ENCODE measurements around the gene TP53AIP1. TPM values are rescaled to one million over a fixed set of nuclear protein-coding genes. Genes with fewer than 3 reads are reported as not detected.

The TP53AIP1 gene
- total RNA-seq, 1 donor: not detected

DNA sequence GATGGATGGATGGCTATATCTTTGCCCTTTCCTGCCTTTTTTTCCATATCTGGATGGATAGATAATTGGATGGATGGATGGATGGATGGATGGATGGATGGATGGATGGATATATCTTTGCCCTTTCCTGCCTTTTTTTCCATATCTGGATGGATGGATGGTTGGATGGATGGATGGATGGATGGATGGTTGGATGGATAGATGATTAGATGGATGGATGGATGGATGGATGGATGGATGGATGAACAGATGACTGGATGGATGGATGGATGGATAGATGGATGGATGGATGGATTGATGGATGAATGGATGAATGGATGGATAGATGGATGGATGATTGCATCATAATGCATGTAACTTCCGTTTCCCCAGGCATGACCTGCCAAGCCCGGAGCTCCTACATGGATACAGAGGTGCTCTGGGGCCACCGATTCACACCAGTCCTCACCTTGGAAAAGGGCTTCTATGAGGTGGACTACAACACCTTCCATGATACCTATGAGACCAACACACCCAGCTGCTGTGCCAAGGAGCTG is 26.6 kb downstream of the TP53AIP1 start:
- TF ChIP-seq, protein P1, sequence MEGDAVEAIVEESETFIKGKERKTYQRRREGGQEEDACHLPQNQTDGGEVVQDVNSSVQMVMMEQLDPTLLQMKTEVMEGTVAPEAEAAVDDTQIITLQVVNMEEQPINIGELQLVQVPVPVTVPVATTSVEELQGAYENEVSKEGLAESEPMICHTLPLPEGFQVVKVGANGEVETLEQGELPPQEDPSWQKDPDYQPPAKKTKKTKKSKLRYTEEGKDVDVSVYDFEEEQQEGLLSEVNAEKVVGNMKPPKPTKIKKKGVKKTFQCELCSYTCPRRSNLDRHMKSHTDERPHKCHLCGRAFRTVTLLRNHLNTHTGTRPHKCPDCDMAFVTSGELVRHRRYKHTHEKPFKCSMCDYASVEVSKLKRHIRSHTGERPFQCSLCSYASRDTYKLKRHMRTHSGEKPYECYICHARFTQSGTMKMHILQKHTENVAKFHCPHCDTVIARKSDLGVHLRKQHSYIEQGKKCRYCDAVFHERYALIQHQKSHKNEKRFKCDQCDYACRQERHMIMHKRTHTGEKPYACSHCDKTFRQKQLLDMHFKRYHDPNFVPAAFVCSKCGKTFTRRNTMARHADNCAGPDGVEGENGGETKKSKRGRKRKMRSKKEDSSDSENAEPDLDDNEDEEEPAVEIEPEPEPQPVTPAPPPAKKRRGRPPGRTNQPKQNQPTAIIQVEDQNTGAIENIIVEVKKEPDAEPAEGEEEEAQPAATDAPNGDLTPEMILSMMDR (IDR thresholded peaks at IDR 0.05; ENCODE audit: insufficient read depth, low read length): no peak
- no peak for DNase-seq (ENCODE audit: low read depth)
- H3K4me3 ChIP-seq (ENCODE audit: low read depth, low read length): no peak overlapping the region

DNA sequence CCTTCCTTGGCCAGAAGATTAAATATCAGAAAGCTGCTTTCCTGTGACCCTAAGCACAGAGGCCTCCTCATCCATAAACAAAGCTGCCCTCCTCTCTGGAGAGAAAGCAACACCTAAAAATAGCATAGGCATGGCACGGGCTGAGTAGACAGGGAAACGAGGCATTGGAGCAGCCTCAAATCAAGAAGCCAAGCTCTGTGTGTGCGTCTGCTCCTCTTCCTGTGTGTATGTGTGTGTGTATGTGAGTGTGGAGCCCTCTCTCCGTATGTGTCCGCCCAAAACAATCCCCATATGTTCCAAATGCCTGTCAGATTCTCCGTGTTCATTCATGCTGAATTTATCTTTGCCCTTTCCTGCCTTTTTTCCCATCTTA is 27.5 kb downstream of the TP53AIP1 start:
- DNase-seq (ENCODE audit: low read depth): no peak
- H3K4me3 ChIP-seq (ENCODE audit: low read depth, low read length): no peak overlapping the region
- TF ChIP-seq, protein P1 (IDR thresholded peaks at IDR 0.05; ENCODE audit: insufficient read depth, low read length): no peak

DNA sequence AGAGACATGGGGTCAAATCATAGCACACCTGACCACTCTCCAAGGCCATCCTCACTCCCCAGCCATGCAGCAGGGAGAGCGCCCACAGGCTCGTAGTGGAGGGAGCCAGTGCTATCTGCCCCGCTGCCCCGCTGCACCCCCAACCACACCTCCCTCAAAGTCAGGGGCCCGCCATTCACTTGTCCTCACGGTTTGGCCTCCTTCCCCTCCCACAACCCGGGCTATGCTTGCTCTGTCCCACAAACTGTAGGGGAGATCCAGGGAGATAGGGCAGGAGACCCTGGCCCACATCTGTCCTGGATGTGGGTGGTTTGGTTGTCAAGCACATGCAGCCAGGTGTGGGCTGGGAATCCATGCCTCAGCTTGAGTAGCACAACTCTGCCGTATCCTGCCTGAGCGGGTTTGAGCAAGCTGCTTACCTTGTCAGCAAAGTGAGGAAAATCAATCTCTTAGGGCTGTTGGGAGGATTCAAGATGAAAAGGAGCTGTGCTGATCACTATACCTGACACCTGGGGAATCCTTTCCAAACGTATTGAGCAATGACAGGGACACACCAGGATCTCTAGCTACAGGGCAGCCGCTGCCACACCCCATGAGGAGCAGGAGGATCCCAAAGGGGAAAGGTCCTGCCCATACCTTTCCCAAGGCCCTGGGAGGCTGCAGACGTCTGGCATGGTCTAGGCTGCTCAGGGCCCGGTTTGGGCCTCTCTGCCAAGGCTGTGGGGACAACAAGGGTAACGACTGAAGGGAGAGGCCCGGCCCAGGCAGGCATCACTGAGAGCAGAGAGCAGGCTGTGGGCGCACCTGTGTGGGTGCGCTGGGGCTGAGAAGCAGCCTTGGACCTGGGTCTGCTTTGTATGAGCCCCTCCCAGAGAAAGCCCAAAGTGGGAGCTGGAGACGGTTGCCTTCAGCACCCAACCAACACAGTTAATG is 28.2 kb downstream of the TP53AIP1 start:
- no peak overlapping the region for H3K4me3 ChIP-seq (ENCODE audit: low read depth, low read length)
- no peak for DNase-seq (ENCODE audit: low read depth)
- TF ChIP-seq, protein P1 (IDR thresholded peaks at IDR 0.05; ENCODE audit: insufficient read depth, low read length): no peak

DNA sequence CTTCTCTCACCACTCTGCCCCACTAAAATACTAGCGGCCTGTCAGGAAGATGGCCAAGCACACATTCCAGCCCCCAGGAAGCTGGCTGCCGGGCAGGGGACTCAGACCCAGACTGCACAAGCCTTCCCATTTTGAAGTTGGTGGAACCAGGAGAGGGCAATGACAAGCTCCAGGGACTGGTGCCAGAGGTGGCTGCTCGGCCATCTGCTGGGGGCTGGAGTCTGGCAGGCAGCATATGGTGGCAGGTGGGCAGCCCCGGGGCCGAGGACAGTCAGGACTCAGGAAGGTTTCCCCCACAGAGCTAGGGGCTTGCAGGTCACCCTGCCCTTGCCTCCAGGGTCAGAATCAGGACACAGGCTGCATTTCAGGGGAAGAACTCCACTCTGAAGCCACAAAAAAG is 28.9 kb downstream of the TP53AIP1 start:
- no peak for DNase-seq (ENCODE audit: low read depth)
- H3K4me3 ChIP-seq (ENCODE audit: low read depth, low read length): no peak overlapping the region
- TF ChIP-seq, protein P1 (IDR thresholded peaks at IDR 0.05; ENCODE audit: insufficient read depth, low read length): no peak

DNA sequence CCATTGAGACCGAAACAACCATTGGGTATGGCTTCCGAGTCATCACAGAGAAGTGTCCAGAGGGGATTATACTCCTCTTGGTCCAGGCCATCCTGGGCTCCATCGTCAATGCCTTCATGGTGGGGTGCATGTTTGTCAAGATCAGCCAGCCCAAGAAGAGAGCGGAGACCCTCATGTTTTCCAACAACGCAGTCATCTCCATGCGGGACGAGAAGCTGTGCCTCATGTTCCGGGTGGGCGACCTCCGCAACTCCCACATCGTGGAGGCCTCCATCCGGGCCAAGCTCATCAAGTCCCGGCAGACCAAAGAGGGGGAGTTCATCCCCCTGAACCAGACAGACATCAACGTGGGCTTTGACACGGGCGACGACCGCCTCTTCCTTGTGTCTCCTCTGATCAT is 31.0 kb downstream of the TP53AIP1 start:
- TF ChIP-seq, protein P1 (IDR thresholded peaks at IDR 0.05; ENCODE audit: insufficient read depth, low read length): no peak
- H3K4me3 ChIP-seq (ENCODE audit: low read depth, low read length): no peak overlapping the region
- DNase-seq (ENCODE audit: low read depth): no peak

DNA sequence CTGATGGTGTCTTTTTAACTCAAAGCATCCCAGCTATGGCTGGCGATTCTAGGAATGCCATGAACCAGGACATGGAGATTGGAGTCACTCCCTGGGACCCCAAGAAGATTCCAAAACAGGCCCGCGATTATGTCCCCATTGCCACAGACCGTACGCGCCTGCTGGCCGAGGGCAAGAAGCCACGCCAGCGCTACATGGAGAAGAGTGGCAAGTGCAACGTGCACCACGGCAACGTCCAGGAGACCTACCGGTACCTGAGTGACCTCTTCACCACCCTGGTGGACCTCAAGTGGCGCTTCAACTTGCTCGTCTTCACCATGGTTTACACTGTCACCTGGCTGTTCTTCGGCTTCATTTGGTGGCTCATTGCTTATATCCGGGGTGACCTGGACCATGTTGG is 31.4 kb downstream of the TP53AIP1 start:
- no peak for DNase-seq (ENCODE audit: low read depth)
- TF ChIP-seq, protein P1 (IDR thresholded peaks at IDR 0.05; ENCODE audit: insufficient read depth, low read length): no peak
- no peak overlapping the region for H3K4me3 ChIP-seq (ENCODE audit: low read depth, low read length)
